OCI-LY7 (cell line): ENCODE results near the gene KCNK7. TPM values are rescaled to one million over a fixed set of nuclear protein-coding genes. Genes with fewer than 3 reads are reported as not detected.
A peak's percentile ranks its signal among the peaks of the same experiment; 100 is the strongest.

Experiments
- BruUV-seq: library from RNA; stranded (reverse); fragments of 400-500 nt; replicated peaks from 2 replicates; lab custom pipeline; 2021; lab: Mats Ljungman, UMichigan
- CTCF ChIA-PET: fragments of 300-600 bp; sonication (Branson Sonifier 250); formaldehyde crosslinking; loops from one replicate; lab custom pipeline; 2022; ENCODE audit warnings: antibody characterized with exemption; ENCODE audit not compliant: unreplicated experiment; lab: Charles Lee
- POLR2A ChIA-PET: fragments of 300-600 bp; sonication (Branson Sonifier 250); formaldehyde crosslinking; loops from one replicate; lab custom pipeline; 2022; ENCODE audit warnings: antibody characterized with exemption; lab: Charles Lee
- DNase-seq: peaks from one replicate; pipeline ENCODE4 v3.0.0-alpha.2; 2015; ENCODE audit warnings: low spot score
- H2AFZ ChIP-seq: fragments of 200-600 bp; sonication (generic), shearing (Covaris generic); 2 replicates; pipeline ENCODE4 v1.6.1; 2014; ENCODE audit warnings: mild to moderate bottlenecking, antibody characterized with exemption, low read length, moderate library complexity
- H3K27ac ChIP-seq: fragments of 200-600 bp; sonication (generic); 2 replicates; pipeline ENCODE4 v1.5.1; 2014; ENCODE audit warnings: mixed run types, low read depth, mild to moderate bottlenecking, moderate library complexity, low read length, inconsistent platforms; ENCODE audit not compliant: poor library complexity, severe bottlenecking
- H3K36me3 ChIP-seq: fragments of 200-600 bp; sonication (generic); 2 replicates; pipeline ENCODE4 v1.6.1; 2014; ENCODE audit warnings: mild to moderate bottlenecking, antibody characterized with exemption, low read length, moderate library complexity, mixed read lengths; ENCODE audit not compliant: insufficient read depth
- H3K4me1 ChIP-seq: fragments of 200-600 bp; sonication (generic); 2 replicates; pipeline ENCODE4 v1.5.1; 2014; ENCODE audit warnings: mild to moderate bottlenecking, low read length; ENCODE audit not compliant: insufficient read depth, poor library complexity, severe bottlenecking
- H3K4me2 ChIP-seq: fragments of 200-600 bp; sonication (generic); 2 replicates; pipeline ENCODE4 v1.6.1; 2014; ENCODE audit warnings: mild to moderate bottlenecking, low read length
- H3K4me3 ChIP-seq: fragments of 200-600 bp; sonication (generic); 2 replicates; pipeline ENCODE4 v1.5.1; 2014; ENCODE audit warnings: mild to moderate bottlenecking, low read depth, low read length; ENCODE audit not compliant: poor library complexity, severe bottlenecking
- H3K79me2 ChIP-seq: fragments of 200-600 bp; sonication (generic); 2 replicates; pipeline ENCODE4 v1.6.1; 2016; ENCODE audit warnings: low read depth, mild to moderate bottlenecking, low read length, moderate library complexity, mixed read lengths; ENCODE audit not compliant: insufficient read depth
- H3K9me2 ChIP-seq: fragments of 200-600 bp; sonication (generic); 2 replicates; pipeline ENCODE4 v1.6.1; 2016; ENCODE audit warnings: mild to moderate bottlenecking, low read length, mixed read lengths; ENCODE audit not compliant: insufficient read depth
- H3K9me3 ChIP-seq: fragments of 200-600 bp; sonication (generic); 2 replicates; pipeline ENCODE4 v1.6.1; 2014; ENCODE audit warnings: mild to moderate bottlenecking, mixed run types, low read length, mixed read lengths
- H4K20me1 ChIP-seq: fragments of 200-600 bp; sonication (generic); 2 replicates; pipeline ENCODE4 v1.6.1; 2014; ENCODE audit warnings: mild to moderate bottlenecking, antibody characterized with exemption, low read length, moderate library complexity, mixed read lengths; ENCODE audit not compliant: insufficient read depth
- EZH2phosphoT487 ChIP-seq: fragments of 200-600 bp; sonication (generic); IDR thresholded peaks from 2 replicates; pipeline ENCODE4 v1.6.1; 2018; ENCODE audit warnings: low read depth, borderline replicate concordance, mild to moderate bottlenecking, mixed run types, antibody characterized with exemption, low read length, moderate library complexity, mixed read lengths
- intact Hi-C: fragments of 100-400 bp; cut with micrococcal nuclease; formaldehyde crosslinking; loops from one replicate; pipeline ENCODE4 v1.10.0; 2022; ENCODE audit not compliant: unreplicated experiment
- total RNA-seq, 2 experiments: library from RNA; depleted of rRNA in 1 of 2; stranded (reverse); fragments of >200 nt in 1 of 2; shearing (Covaris generic) in 1 of 2; gene quantifications; 2 replicates each; pipeline ENCODE4 v1.2.3, GENCODE V29; 2014 to 2022
- TF ChIP-seq, protein P1 (sequence below): fragments of 200-600 bp; sonication (generic); conservative IDR thresholded peaks from 2 replicates; pipeline ENCODE4 v1.5.1; 2014; ENCODE audit warnings: mild to moderate bottlenecking, antibody characterized with exemption, low read length, moderate library complexity, mixed read lengths

Gene KCNK7
- total RNA-seq, 2 experiments from 2014 or later = 0.68 to 1.4 TPM

DNA sequence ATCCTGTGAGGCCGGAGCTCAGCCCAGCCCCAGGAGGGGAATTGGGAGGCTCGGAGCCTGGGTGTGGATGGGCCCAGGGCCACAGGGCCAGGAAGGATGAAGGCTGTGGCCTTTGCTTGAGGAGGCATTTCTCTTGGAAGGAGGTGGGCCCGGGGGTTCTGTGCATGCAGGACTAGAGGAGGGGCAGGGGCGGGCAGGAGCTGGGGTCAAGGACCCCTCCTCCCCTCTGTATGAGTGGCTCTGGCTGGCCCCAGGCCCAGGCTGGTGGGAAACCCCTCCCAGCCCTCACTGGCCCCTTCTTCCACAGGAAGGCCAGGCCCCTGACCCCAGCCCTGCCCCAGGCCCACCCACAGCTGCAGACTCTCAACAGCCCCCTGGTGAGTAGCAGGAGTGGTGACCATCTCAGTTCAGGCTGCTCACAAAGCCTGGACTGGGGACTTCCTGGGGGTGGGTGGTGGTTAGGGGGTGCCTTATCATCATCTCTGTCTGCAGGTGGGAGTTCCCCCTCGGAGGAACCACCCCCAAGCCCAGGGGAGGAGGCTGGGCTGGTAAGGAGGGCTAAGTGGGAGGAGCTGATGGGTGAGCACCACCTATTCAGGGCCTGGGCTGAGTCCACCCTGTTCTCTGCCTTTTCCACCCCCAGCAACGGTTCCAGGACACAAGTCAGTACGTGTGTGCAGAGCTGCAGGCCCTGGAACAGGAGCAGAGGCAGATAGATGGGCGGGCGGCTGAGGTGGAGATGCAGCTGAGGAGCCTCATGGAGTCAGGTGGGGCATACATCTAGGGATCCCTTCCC, 6.0 kb downstream of the KCNK7 start:
- no peak overlapping the region for H2AFZ ChIP-seq
- no peaks in the 10 kb centered on the region for H3K9me3 ChIP-seq
- H3K9me2 ChIP-seq = no peaks in the 10 kb centered on the region
- intact Hi-C loops = no loop called here
- no TSS peak for BruUV-seq
- CTCF ChIA-PET = interaction anchor here (0.6 kb wide), 1 partner anchor 31 kb away, joined by 4 read pairs; no protein-coding TSS in a partner anchor
- no peak overlapping the region for H3K4me3 ChIP-seq
- H3K4me2 ChIP-seq = no peak overlapping the region
- H3K79me2 ChIP-seq = no peaks in the 10 kb centered on the region
- no peaks in the 10 kb centered on the region for H4K20me1 ChIP-seq
- no peak for TF ChIP-seq EZH2phosphoT487
- TF ChIP-seq, protein P1, sequence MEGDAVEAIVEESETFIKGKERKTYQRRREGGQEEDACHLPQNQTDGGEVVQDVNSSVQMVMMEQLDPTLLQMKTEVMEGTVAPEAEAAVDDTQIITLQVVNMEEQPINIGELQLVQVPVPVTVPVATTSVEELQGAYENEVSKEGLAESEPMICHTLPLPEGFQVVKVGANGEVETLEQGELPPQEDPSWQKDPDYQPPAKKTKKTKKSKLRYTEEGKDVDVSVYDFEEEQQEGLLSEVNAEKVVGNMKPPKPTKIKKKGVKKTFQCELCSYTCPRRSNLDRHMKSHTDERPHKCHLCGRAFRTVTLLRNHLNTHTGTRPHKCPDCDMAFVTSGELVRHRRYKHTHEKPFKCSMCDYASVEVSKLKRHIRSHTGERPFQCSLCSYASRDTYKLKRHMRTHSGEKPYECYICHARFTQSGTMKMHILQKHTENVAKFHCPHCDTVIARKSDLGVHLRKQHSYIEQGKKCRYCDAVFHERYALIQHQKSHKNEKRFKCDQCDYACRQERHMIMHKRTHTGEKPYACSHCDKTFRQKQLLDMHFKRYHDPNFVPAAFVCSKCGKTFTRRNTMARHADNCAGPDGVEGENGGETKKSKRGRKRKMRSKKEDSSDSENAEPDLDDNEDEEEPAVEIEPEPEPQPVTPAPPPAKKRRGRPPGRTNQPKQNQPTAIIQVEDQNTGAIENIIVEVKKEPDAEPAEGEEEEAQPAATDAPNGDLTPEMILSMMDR = no peak
- DNase-seq = peak; percentile 36
- no peak overlapping the region for H3K27ac ChIP-seq
- POLR2A ChIA-PET = interaction anchor here (1.2 kb wide), 1 partner anchor 13 kb away, joined by 4 read pairs; no protein-coding TSS in a partner anchor
- peaks cover 26% of the 10 kb centered on the region; the same call in 1 of the 2 replicates for H3K36me3 ChIP-seq
- peaks cover 36% of the 10 kb centered on the region for H3K4me1 ChIP-seq

DNA sequence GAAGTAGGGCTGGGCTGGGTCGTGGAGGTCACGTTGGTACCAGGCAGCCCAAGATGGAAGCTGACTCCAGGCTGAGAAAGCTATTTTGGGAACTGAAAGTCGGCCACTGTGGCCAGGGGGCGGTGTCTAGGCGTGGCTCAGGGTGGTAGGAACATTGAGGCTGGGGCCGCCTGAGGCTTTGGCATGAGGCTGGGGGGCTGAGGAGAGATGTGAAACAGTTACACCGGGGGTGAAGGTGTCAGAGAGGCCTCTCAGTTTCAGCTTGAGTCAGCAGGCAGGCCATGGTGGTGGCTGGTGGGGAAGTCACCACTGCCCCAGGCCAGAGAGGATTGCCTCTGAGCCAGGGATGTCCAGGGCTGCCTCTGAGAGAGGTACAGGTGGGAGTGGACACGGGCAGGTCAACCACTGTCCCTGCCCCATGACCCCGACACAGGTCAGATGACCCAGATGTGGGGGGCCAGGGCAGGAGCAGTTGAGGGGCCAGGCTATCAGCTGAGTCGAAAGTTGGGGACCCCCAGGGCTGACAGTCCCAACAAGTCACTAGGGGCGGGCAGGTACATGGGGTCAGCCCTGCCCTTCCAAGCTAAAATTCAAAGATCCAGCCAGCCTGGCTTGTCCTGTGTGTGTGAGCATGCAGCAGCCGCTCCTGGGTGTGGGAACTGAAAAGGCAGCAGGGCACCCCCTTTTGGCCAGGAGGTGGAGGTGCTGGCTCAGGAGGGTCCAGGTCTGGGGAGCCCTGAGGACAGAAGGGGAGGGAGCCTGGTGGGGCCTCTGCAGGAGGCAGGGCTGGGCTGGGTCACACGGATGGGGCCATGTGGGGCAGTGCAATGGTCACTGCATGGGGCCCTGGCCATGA, 7.2 kb downstream of the KCNK7 start:
- Histone ChIP-seq H3K4me3 (peak overlapping the region; percentile 37), H3K27ac (peak overlapping the region; percentile 74), H3K9me3 (no peaks in the 10 kb centered on the region), H3K36me3 (peaks cover 29% of the 10 kb centered on the region; the same call in 1 of the 2 replicates), H4K20me1 (no peaks in the 10 kb centered on the region), H2AFZ (peak overlapping the region; percentile 19; the same call in 1 of the 2 replicates), H3K4me2 (peak overlapping the region; percentile 73), H3K79me2 (no peaks in the 10 kb centered on the region), H3K4me1 (peaks cover 36% of the 10 kb centered on the region), H3K9me2 (no peaks in the 10 kb centered on the region)
- ChIA-PET CTCF (interaction anchor here (0.6 to 2.2 kb wide), 7 partner anchors 11 to 51 kb away, joined by 3 to 11 read pairs (median 3); partner anchors contain the start of genes EHBP1L1, PCNX3 and ZNRD2), POLR2A (interaction anchor here (0.5 to 2.5 kb wide), 6 partner anchors 9 to 265 kb away, joined by 3 to 17 read pairs (median 6); partner anchors contain the start of genes EHBP1L1 and PCNX3)
- intact Hi-C loops = loop anchor here (1.0 kb wide), 2 partner anchors 14 to 48 kb away; no protein-coding TSS in a partner anchor
- peak; percentile 84 for DNase-seq
- TF ChIP-seq, protein P1 = peak; percentile 83
- TF ChIP-seq EZH2phosphoT487 = no peak
- no TSS peak for BruUV-seq
